Left ventricle myocardium inferior (tissue), 1 donor: Measurements from ENCODE around the gene NADK2. TPM values are rescaled to one million over a fixed set of nuclear protein-coding genes. Genes with fewer than 3 reads are reported as not detected.

Experiments used
- DNase-seq: peaks from one replicate; pipeline ENCODE4 v3.0.0-alpha.2; 2020
- H3K27ac ChIP-seq: fragments of 200-600 bp; replicated peaks from 2 replicates; pipeline ENCODE4 v1.8.0; 2021
- H3K27me3 ChIP-seq: fragments of 200-600 bp; 2 replicates; pipeline ENCODE4 v1.8.0; 2021; ENCODE audit warnings: low read depth
- H3K36me3 ChIP-seq: fragments of 200-600 bp; 2 replicates; pipeline ENCODE4 v1.8.0; 2021
- H3K4me1 ChIP-seq: fragments of 200-600 bp; 2 replicates; pipeline ENCODE4 v1.8.0; 2021
- H3K4me3 ChIP-seq: fragments of 200-600 bp; 2 replicates; pipeline ENCODE4 v1.8.0; 2021; ENCODE audit warnings: mild to moderate bottlenecking, moderate library complexity
- H3K9me3 ChIP-seq: fragments of 200-600 bp; replicated peaks from 2 replicates; pipeline ENCODE4 v1.8.0; 2021
- intact Hi-C: fragments of 100-400 bp; cut with micrococcal nuclease; formaldehyde crosslinking; loops from one replicate; pipeline ENCODE4 v1.11.0; 2022
- microRNA-seq: library from miRNA; unstranded; fragments of <30 nt; microRNA quantifications from one replicate; pipeline ENCODE4 v1.2.0, GENCODE V29; 2020
- total RNA-seq: library from RNA; stranded (reverse); fragmentation: NEBNext Ultra II Directional; extraction: Animal tissue kit (Norgen Biotek cat#: 25700); gene quantifications from one replicate; pipeline ENCODE4 v1.2.1, GENCODE V29; 2021
- TF ChIP-seq, protein P1 (sequence below): fragments of 200-600 bp; IDR thresholded peaks from 2 replicates; pipeline ENCODE4 v1.8.0; 2021; ENCODE audit warnings: antibody characterized with exemption, mild to moderate bottlenecking, borderline replicate concordance
- donor health status: DM: no; HTN: yes; CAD: no; lungs with severe emphysema.

The NADK2 gene
- total RNA-seq, 1 donor from 2014 or later: 35.4 TPM

DNA sequence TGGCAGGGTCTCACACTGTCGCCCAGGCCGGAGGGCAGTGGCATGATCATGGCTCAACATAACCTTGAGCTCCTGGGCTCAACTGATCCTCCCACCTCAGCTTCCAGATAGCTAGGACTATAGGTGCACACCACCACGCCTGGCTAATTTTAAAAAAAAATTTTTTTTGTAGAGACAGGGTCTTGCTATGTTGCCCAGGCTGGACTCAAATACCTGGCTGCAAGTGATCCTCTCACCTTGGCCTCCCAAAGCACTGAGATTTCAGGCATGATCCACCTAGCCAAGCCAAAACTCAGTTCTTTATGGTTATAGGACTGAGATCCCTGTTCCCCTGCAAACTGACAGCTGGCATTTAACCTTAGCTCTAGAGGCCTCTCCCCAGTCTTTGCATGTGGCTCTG, 95.3 kb downstream of the NADK2 start:
- TF ChIP-seq, protein P1, sequence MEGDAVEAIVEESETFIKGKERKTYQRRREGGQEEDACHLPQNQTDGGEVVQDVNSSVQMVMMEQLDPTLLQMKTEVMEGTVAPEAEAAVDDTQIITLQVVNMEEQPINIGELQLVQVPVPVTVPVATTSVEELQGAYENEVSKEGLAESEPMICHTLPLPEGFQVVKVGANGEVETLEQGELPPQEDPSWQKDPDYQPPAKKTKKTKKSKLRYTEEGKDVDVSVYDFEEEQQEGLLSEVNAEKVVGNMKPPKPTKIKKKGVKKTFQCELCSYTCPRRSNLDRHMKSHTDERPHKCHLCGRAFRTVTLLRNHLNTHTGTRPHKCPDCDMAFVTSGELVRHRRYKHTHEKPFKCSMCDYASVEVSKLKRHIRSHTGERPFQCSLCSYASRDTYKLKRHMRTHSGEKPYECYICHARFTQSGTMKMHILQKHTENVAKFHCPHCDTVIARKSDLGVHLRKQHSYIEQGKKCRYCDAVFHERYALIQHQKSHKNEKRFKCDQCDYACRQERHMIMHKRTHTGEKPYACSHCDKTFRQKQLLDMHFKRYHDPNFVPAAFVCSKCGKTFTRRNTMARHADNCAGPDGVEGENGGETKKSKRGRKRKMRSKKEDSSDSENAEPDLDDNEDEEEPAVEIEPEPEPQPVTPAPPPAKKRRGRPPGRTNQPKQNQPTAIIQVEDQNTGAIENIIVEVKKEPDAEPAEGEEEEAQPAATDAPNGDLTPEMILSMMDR: no peak
- H3K4me3 ChIP-seq: no peak overlapping the region
- intact Hi-C loops: no loop called here
- no peak overlapping the region for H3K27ac ChIP-seq
- H3K9me3 ChIP-seq: no peaks in the 10 kb centered on the region
- no peak for DNase-seq
- H3K36me3 ChIP-seq: peaks cover 5% of the 10 kb centered on the region
- peaks cover 36% of the 10 kb centered on the region for H3K4me1 ChIP-seq
- no peaks in the 10 kb centered on the region for H3K27me3 ChIP-seq

DNA sequence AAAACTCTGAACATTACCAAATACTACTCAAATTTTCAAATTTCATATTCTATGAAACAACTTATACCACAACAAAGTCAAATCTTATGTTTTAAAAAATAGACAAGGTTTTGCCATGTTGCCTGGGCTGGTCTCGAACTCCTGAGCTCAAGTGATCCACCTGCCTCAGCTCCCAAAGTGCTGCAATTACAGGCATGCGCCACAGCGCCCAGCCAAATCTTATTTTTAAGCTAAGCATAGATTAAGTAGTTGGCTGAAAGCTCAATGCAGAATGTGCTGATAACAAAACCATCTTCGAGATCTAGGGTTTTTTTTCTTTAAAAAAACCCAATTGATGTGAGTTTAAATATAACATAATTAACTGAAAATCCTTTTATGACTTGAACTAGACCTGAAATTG, 96.4 kb downstream of the NADK2 start:
- intact Hi-C loops: no loop called here
- TF ChIP-seq, protein P1: no peak
- DNase-seq: no peak

More for the DNA sequence above, 96.4 kb downstream of the NADK2 start:
- no peaks in the 10 kb centered on the region for H3K9me3 ChIP-seq
- peaks cover 15% of the 10 kb centered on the region for H3K36me3 ChIP-seq
- H3K4me1 ChIP-seq: peaks cover 25% of the 10 kb centered on the region
- no peaks in the 10 kb centered on the region for H3K27me3 ChIP-seq
- H3K4me3 ChIP-seq: no peak overlapping the region
- H3K27ac ChIP-seq: no peak overlapping the region

Small RNAs within 50 kb of the gene (microRNA-seq; reads per million reads assigned to microRNA genes)
- gene MIR580: 2.5 reads per million

Other genes with a start within 250 kb of the NADK2 start
- gene UGT3A2, start 175.0 kb downstream of the NADK2 start, total RNA-seq: not detected
- 12.1 TPM for gene LMBRD2, start 90.0 kb downstream of the NADK2 start, total RNA-seq
- gene SKP2, start 89.8 kb downstream of the NADK2 start, total RNA-seq: 4.6 TPM
- gene RANBP3L, start 60.0 kb upstream of the NADK2 start, total RNA-seq: 0.47 TPM